ENCODE results near the gene LARP1. TPM values are rescaled to one million over a fixed set of nuclear protein-coding genes. Genes with fewer than 3 reads are reported as not detected.

Gene LARP1
- total and polyA plus RNA-seq, 10 of the 15 experiments (the other 5 are each of a cell fraction or from before 2014, with no cell fraction given), result 22.6 to 227 (median 60.8) TPM

- no peak for FAIRE-seq
Observed at GRCh38 chr5:154737667-154738320, 17.4 kb upstream of the LARP1 start.

More at GRCh38 chr5:154737667-154738320, 17.4 kb upstream of the LARP1 start:
- Histone ChIP-seq H3K79me2 (ENCODE audit: control insufficient read depth, insufficient read depth, low read length) (no peaks in the 10 kb centered on the region), H2AFZ (ENCODE audit: control insufficient read depth, low read depth, low read length) (no peak overlapping the region), H3K4me1 (ENCODE audit: control insufficient read depth, insufficient read depth, low read length) (no peaks in the 10 kb centered on the region), H3K36me3 (ENCODE audit: control insufficient read depth in 2 of 2, insufficient read depth in 2 of 2, low read length in 1 of 2) (no peaks in the 10 kb centered on the region), H3K9me3 (replicated peaks; ENCODE audit: control insufficient read depth, insufficient read depth, low read length) (no peaks in the 10 kb centered on the region), H4K20me1 (ENCODE audit: control insufficient read depth, insufficient read depth) (no peaks in the 10 kb centered on the region), H3K27ac (ENCODE audit: control insufficient read depth, insufficient read depth) (no peak overlapping the region), H3K27me3 (replicated peaks in 1 of 2; ENCODE audit: control insufficient read depth in 2 of 2, insufficient read depth in 2 of 2, low read length in 1 of 2) (no peaks in the 10 kb centered on the region), H3K4me2 (ENCODE audit: control insufficient read depth, insufficient read depth) (no peak overlapping the region), H3K4me3 (no peak overlapping the region), H3K9ac (ENCODE audit: control insufficient read depth, insufficient read depth, low read length) (no peak overlapping the region)
- ChIA-PET RAD21 (ENCODE audit: unreplicated experiment) (no interaction called here), POLR2A (interaction anchor here (0.7 kb wide), 1 partner anchor 1070 kb away, joined by 3 read pairs; no protein-coding TSS in a partner anchor), SMC1A (ENCODE audit: uncharacterized antibody, unreplicated experiment) (no interaction called here), CTCF (no interaction called here)
- intact Hi-C loops (cut with micrococcal nuclease; ENCODE audit: unreplicated experiment), result no loop called here
- in situ Hi-C loops (cut with MboI), result no loop called here
- TF ChIP-seq BMI1 (IDR thresholded peaks at IDR 0.05; ENCODE audit: borderline replicate concordance), result no peak
- TF ChIP-seq MAX (IDR thresholded peaks at IDR 0.05; ENCODE audit: low read depth, low read length), result no peak
- TF ChIP-seq HCFC1 (IDR thresholded peaks at IDR 0.05; ENCODE audit: low read length), result no peak
- TF ChIP-seq EED (IDR thresholded peaks at IDR 0.05; ENCODE audit: low read depth), result no peak
- no peak for TF ChIP-seq NFYA (IDR thresholded peaks at IDR 0.05; ENCODE audit: borderline replicate concordance, low read depth, low read length)
- no peak for TF ChIP-seq PBX3 (IDR thresholded peaks at IDR 0.05; ENCODE audit: insufficient replicate concordance, low read depth, low read length)
- no peak for TF ChIP-seq CHD1 (IDR thresholded peaks at IDR 0.05; ENCODE audit: low read depth, low read length)
- TF ChIP-seq TARDBP (IDR thresholded peaks at IDR 0.05; ENCODE audit: borderline replicate concordance), result no peak
- 61% methylated on average over 6 of the region's 6 CpGs for WGBS (ENCODE audit: insufficient coverage, insufficient replicate concordance, low lambda C conversion rate, missing lambda C conversion rate)
- no TSS peak for BruUV-seq (replicated peaks)
- ATAC-seq (no peak), DNase-seq (ENCODE audit: low read depth, low spot score) (no peak)

All from GM12878 (cell line).